GM10847 (cell line): ENCODE results near the gene CAMK2A.

ENCODE experiments used
- POLR2A ChIP-seq: IDR thresholded peaks from 2 replicates; pipeline ENCODE4 v1.6.1; 2011; ENCODE audit not compliant: insufficient read length; ENCODE audit errors: extremely low read depth

Gene CAMK2A

GRCh38 chr5:150258130-150258529 is 31.4 kb downstream of the CAMK2A start:
- no peak for TF ChIP-seq POLR2A

GRCh38 chr5:150257424-150257823 is 32.1 kb downstream of the CAMK2A start:
- TF ChIP-seq POLR2A, result no peak

GRCh38 chr5:150256410-150257064 is 33.0 kb downstream of the CAMK2A start:
- TF ChIP-seq POLR2A, result no peak

GRCh38 chr5:150255659-150256409 is 33.7 kb downstream of the CAMK2A start:
- TF ChIP-seq POLR2A, result no peak

GRCh38 chr5:150254774-150255173 is 34.8 kb downstream of the CAMK2A start:
- TF ChIP-seq POLR2A, result no peak

- TF ChIP-seq POLR2A, result no peak
Observed at GRCh38 chr5:150254363-150254762, 35.2 kb downstream of the CAMK2A start.

- TF ChIP-seq POLR2A, result no peak
Observed at GRCh38 chr5:150253416-150254208, 36.0 kb downstream of the CAMK2A start.

GRCh38 chr5:150252489-150252888 is 37.1 kb downstream of the CAMK2A start:
- TF ChIP-seq POLR2A, result no peak

- TF ChIP-seq POLR2A, result no peak
Observed at GRCh38 chr5:150251504-150251903, 38.1 kb downstream of the CAMK2A start.

- TF ChIP-seq POLR2A, result no peak
Observed at GRCh38 chr5:150249744-150250143, 39.8 kb downstream of the CAMK2A start.

- TF ChIP-seq POLR2A, result no peak
Observed at GRCh38 chr5:150248946-150249345, 40.6 kb downstream of the CAMK2A start.

- TF ChIP-seq POLR2A, result no peak
Observed at GRCh38 chr5:150247726-150248125, 41.8 kb downstream of the CAMK2A start.

GRCh38 chr5:150246835-150247234 is 42.7 kb downstream of the CAMK2A start:
- no peak for TF ChIP-seq POLR2A

- TF ChIP-seq POLR2A, result no peak
Observed at GRCh38 chr5:150246429-150246828, 43.1 kb downstream of the CAMK2A start.

GRCh38 chr5:150245808-150246207 is 43.8 kb downstream of the CAMK2A start:
- TF ChIP-seq POLR2A, result no peak

- TF ChIP-seq POLR2A, result no peak
Observed at GRCh38 chr5:150245111-150245789, 44.3 kb downstream of the CAMK2A start.

- no peak for TF ChIP-seq POLR2A
Observed at GRCh38 chr5:150244209-150244608, 45.4 kb downstream of the CAMK2A start.
